GM12878 (cell line): Measurements from ENCODE around the gene SUSD1. TPM values are rescaled to one million over a fixed set of nuclear protein-coding genes. Genes with fewer than 3 reads are reported as not detected.
A peak's percentile ranks its signal among the peaks of the same experiment; 100 is the strongest.

ENCODE experiments used
- ATAC-seq: fragments of 200-7000 bp; cut with Tn5 transposase; 3 replicates; pipeline ENCODE4 v1.9.1; 2020; ENCODE audit warnings: mild to moderate bottlenecking, moderate library complexity
- BruUV-seq: library from RNA; stranded (reverse); fragments of 400-500 nt; replicated peaks from 2 replicates; lab custom pipeline; 2021; lab: Mats Ljungman, UMichigan
- CTCF ChIA-PET: fragments of 300-600 bp; sonication (Branson Sonifier 250); formaldehyde crosslinking; extraction: SDS; loops from one replicate; lab custom pipeline; 2021; ENCODE audit warnings: inconsistent platforms; lab: Yijun Ruan, JAX
- POLR2A ChIA-PET: fragments of 350-600 bp; formaldehyde crosslinking; extraction: SDS; loops from one replicate; lab custom pipeline; 2021; ENCODE audit warnings: inconsistent platforms; lab: Charles Lee
- RAD21 ChIA-PET: fragments of 300-600 bp; sonication (Branson Sonifier 250); formaldehyde crosslinking; loops from one replicate; lab custom pipeline; 2023; ENCODE audit warnings: antibody characterized with exemption; ENCODE audit not compliant: unreplicated experiment; lab: Charles Lee
- SMC1A ChIA-PET: fragments of 300-600 bp; sonication (Branson Sonifier 250); formaldehyde crosslinking; loops from one replicate; lab custom pipeline; 2023; ENCODE audit not compliant: unreplicated experiment, uncharacterized antibody; lab: Charles Lee
- DNase-seq: peaks from one replicate; pipeline ENCODE4 v3.0.0-alpha.2; 2011; ENCODE audit warnings: low read depth, low spot score
- FAIRE-seq: peaks from 3 replicates; lab custom pipeline; 2011; peaks lifted over from hg19 to GRCh38; lab: Jason Lieb, UNC
- H2AFZ ChIP-seq: 2 replicates; pipeline ENCODE4 v1.6.0; 2011; ENCODE audit warnings: low read depth, low read length, control low read depth; ENCODE audit not compliant: control insufficient read depth
- H3K27ac ChIP-seq: 2 replicates; pipeline ENCODE4 v1.5.1; 2011; ENCODE audit warnings: control low read depth; ENCODE audit not compliant: control insufficient read depth, insufficient read depth
- H3K27me3 ChIP-seq, 2 experiments: replicated peaks in 1 of 2; 2 replicates each; pipeline versions ENCODE4 v1.6.0 to v1.6.1; 2011; ENCODE audit warnings: low read length in 1 of 2; ENCODE audit not compliant: control insufficient read depth in 2 of 2, insufficient read depth in 2 of 2
- H3K36me3 ChIP-seq, 2 experiments: 2 replicates each; pipeline ENCODE4 v1.5.1; 2011; ENCODE audit warnings: low read length in 1 of 2; ENCODE audit not compliant: control insufficient read depth in 2 of 2, insufficient read depth in 2 of 2
- H3K4me1 ChIP-seq: 2 replicates; pipeline ENCODE4 v1.6.1; 2011; ENCODE audit warnings: mild to moderate bottlenecking, low read length, moderate library complexity, mixed read lengths; ENCODE audit not compliant: control insufficient read depth, insufficient read depth
- H3K4me2 ChIP-seq: 2 replicates; pipeline ENCODE4 v1.6.0; 2011; ENCODE audit warnings: control low read depth; ENCODE audit not compliant: control insufficient read depth, insufficient read depth
- H3K4me3 ChIP-seq: fragments of 200-600 bp; sonication (generic); 2 replicates; pipeline ENCODE4 v1.5.1; 2016
- H3K79me2 ChIP-seq: 2 replicates; pipeline ENCODE4 v1.6.0; 2011; ENCODE audit warnings: low read length; ENCODE audit not compliant: control insufficient read depth, insufficient read depth
- H3K9ac ChIP-seq: 2 replicates; pipeline ENCODE4 v1.8.0; 2011; ENCODE audit warnings: low read length, control low read depth, mixed read lengths; ENCODE audit not compliant: control insufficient read depth, insufficient read depth
- H3K9me3 ChIP-seq: replicated peaks from 3 replicates; pipeline ENCODE4 v1.5.1; 2011; ENCODE audit warnings: mild to moderate bottlenecking, low read length; ENCODE audit not compliant: control insufficient read depth, insufficient read depth
- H4K20me1 ChIP-seq: 2 replicates; pipeline ENCODE4 v1.6.0; 2011; ENCODE audit not compliant: control insufficient read depth, insufficient read depth
- CBX5 ChIP-seq: sonication (generic); IDR thresholded peaks from 2 replicates; pipeline ENCODE4 v1.6.1; 2016; ENCODE audit warnings: low read depth, moderate library complexity, mild to moderate bottlenecking, inconsistent platforms
- CEBPZ ChIP-seq: fragments of 150-350 bp; IDR thresholded peaks from 2 replicates; pipeline ENCODE4 v1.6.1; 2016; ENCODE audit warnings: low read depth, low read length
- EED ChIP-seq: sonication (generic); IDR thresholded peaks from 2 replicates; pipeline ENCODE4 v1.6.1; 2016; ENCODE audit warnings: antibody characterized with exemption, low read depth
- EP300 ChIP-seq, 2 experiments: fragments of 150-350 bp in 1 of 2; IDR thresholded peaks; 2 replicates each; pipeline ENCODE4 v1.6.1; 2011 to 2012; ENCODE audit warnings: low read depth in 2 of 2, low read length in 2 of 2, borderline replicate concordance in 1 of 2, improper control_type of control experiment in 1 of 2, inconsistent platforms in 1 of 2; ENCODE audit not compliant: control insufficient read depth in 1 of 2
- FOXM1 ChIP-seq: IDR thresholded peaks from 2 replicates; pipeline ENCODE4 v1.6.1; 2012; ENCODE audit warnings: low read depth, mild to moderate bottlenecking, inconsistent platforms, low read length, moderate library complexity
- HDAC2 ChIP-seq: fragments of 200-600 bp; sonication (generic); IDR thresholded peaks from 2 replicates; pipeline ENCODE4 v1.6.1; 2017
- MAX ChIP-seq: IDR thresholded peaks from 2 replicates; pipeline ENCODE4 v1.6.1; 2012; ENCODE audit warnings: low read depth, low read length, improper control_type of control experiment
- NFIC ChIP-seq: IDR thresholded peaks from 2 replicates; pipeline ENCODE4 v1.6.1; 2012; ENCODE audit warnings: low read depth, mild to moderate bottlenecking, inconsistent platforms, low read length, moderate library complexity
- NR2C1 ChIP-seq: fragments of 450-650 bp; IDR thresholded peaks from 2 replicates; pipeline ENCODE4 v1.6.1; 2017; ENCODE audit warnings: antibody characterized with exemption, mild to moderate bottlenecking, moderate library complexity
- PKNOX1 ChIP-seq: fragments of 450-650 bp; IDR thresholded peaks from 2 replicates; pipeline ENCODE4 v1.6.1; 2016; ENCODE audit warnings: mild to moderate bottlenecking
- POLR2AphosphoS2 ChIP-seq: IDR thresholded peaks from 2 replicates; pipeline ENCODE4 v1.6.1; 2011; ENCODE audit warnings: low read depth, mild to moderate bottlenecking, low read length, improper control_type of control experiment, moderate library complexity
- RELB ChIP-seq: fragments of 450-650 bp; IDR thresholded peaks from 2 replicates; pipeline ENCODE4 v1.6.1; 2017; ENCODE audit warnings: low read depth, mild to moderate bottlenecking, moderate library complexity
- RFX5 ChIP-seq: IDR thresholded peaks from 2 replicates; pipeline ENCODE4 v1.6.1; 2011; ENCODE audit warnings: low read depth, low read length, improper control_type of control experiment
- SKIL ChIP-seq: fragments of 450-650 bp; IDR thresholded peaks from 2 replicates; pipeline ENCODE4 v1.6.1; 2017; ENCODE audit warnings: mild to moderate bottlenecking, low read depth, inconsistent platforms; ENCODE audit not compliant: poor library complexity, severe bottlenecking
- TCF7 ChIP-seq: IDR thresholded peaks from 2 replicates; pipeline ENCODE4 v1.6.1; 2014; ENCODE audit warnings: antibody characterized with exemption, borderline replicate concordance
- WGBS: methylation state at CpG from one replicate; pipeline ENCODE4 v1.1.6; 2016; ENCODE audit warnings: low lambda C conversion rate; ENCODE audit not compliant: insufficient replicate concordance, insufficient coverage; ENCODE audit errors: missing lambda C conversion rate; 5-methylcytosine and 5-hydroxymethylcytosine counted together
- in situ Hi-C: fragments of 300-500 bp; cut with MboI; formaldehyde crosslinking; loops from 9 replicates; pipeline ENCODE4 v1.14.3; 2018; ENCODE audit warnings: mixed read lengths
- intact Hi-C: fragments of 100-400 bp; cut with micrococcal nuclease; formaldehyde crosslinking; loops from one replicate; pipeline ENCODE4 v1.14.2; 2022; ENCODE audit not compliant: unreplicated experiment
- polyA plus RNA-seq, 11 experiments: library from polyadenylated mRNA; depleted of rRNA in 4 of 11; unstranded in 6 of 11; stranded (reverse) in 5 of 11; fragments of >200 nt; fragmentation: Nextera tagmentation in 4 of 11; fragmentation: Illumina TruSeq in 1 of 11; extraction: Ambion mirVana in 4 of 11; extraction: Trizol in 1 of 11; gene quantifications; 1 replicate in 1 of 11; 2 replicates in 10 of 11; pipeline versions ENCODE4 v1.2.1 to v1.2.3, GENCODE V29; 2011 to 2016; ENCODE audit warnings: inconsistent platforms in 2 of 11, missing spikeins in 2 of 11, low read depth in 1 of 11
- total RNA-seq, 4 experiments: library from RNA; depleted of rRNA in 3 of 4; stranded (reverse); fragments of >200 nt in 3 of 4; fragmentation: Illumina TruSeq in 1 of 4; extraction: Trizol in 1 of 4; gene quantifications; 2 replicates each; pipeline versions ENCODE4 v1.2.1 to v1.2.3, GENCODE V29; 2013 to 2021

Gene SUSD1
- total and polyA plus RNA-seq, 10 of the 15 experiments (the other 5 are each of a cell fraction or from before 2014, with no cell fraction given) = 6.7 to 20.8 (median 13.2) TPM

GRCh38 chr9:111992523-111992922 lies 182.6 kb downstream of the SUSD1 start:
- in situ Hi-C loops (no loop called here), intact Hi-C loops (no loop called here)
- ChIA-PET POLR2A (interaction anchor here (0.5 to 13.2 kb wide), 14 partner anchors 9 to 83 kb away, joined by 3 to 158 read pairs (median 4); no protein-coding TSS in a partner anchor), RAD21 (interaction anchor here (0.5 to 5.6 kb wide), 19 partner anchors 8 to 96 kb away, joined by 3 to 164 read pairs (median 22); partner anchors contain the start of gene UGCG), SMC1A (interaction anchor here (0.7 to 14.9 kb wide), 20 partner anchors 10 to 91 kb away, joined by 3 to 313 read pairs (median 16); no protein-coding TSS in a partner anchor), CTCF (interaction anchor here (1.2 to 4.0 kb wide), 10 partner anchors 10 to 83 kb away, joined by 3 to 20 read pairs (median 7); no protein-coding TSS in a partner anchor)
- no peaks in the 10 kb centered on the region for H3K79me2 ChIP-seq
- H3K4me1 ChIP-seq = peaks cover 54% of the 10 kb centered on the region
- H3K36me3 ChIP-seq = no peaks in the 10 kb centered on the region
- no peaks in the 10 kb centered on the region for H4K20me1 ChIP-seq
- no TSS peak for BruUV-seq
- H3K4me2 ChIP-seq = peak overlapping the region; percentile 15
- H2AFZ ChIP-seq = peak overlapping the region; percentile 39; the same call in 1 of the 2 replicates
- 0% methylated on average over 2 of the region's 2 CpGs for WGBS
- peak; percentile 86 for ATAC-seq
- peak overlapping the region; percentile 34; the same call in 1 of the 2 replicates for H3K9ac ChIP-seq
- no peaks in the 10 kb centered on the region for H3K27me3 ChIP-seq
- DNase-seq = peak; percentile 77
- H3K27ac ChIP-seq = peak overlapping the region; percentile 89
- no peaks in the 10 kb centered on the region; the same call in 1 of the 3 replicates for H3K9me3 ChIP-seq
- H3K4me3 ChIP-seq = no peak overlapping the region
- peak; percentile 74 for FAIRE-seq
- no peak for TF ChIP-seq NR2C1
- peak; percentile 66; the same call in 1 of the 2 replicates for TF ChIP-seq RELB
- no peak for TF ChIP-seq MAX
- peak; percentile 60; the same call in 1 of the 2 replicates for TF ChIP-seq EED
- TF ChIP-seq EP300 (IDR thresholded peaks at IDR 0.05; ENCODE audit: borderline replicate concordance in 1 of 2, control insufficient read depth in 1 of 2, low read depth in 2 of 2, low read length in 2 of 2) = peak; percentile 43 to 69; a peak in 3 of 4 replicates
- no peak for TF ChIP-seq CBX5
- TF ChIP-seq POLR2AphosphoS2 = no peak
- TF ChIP-seq TCF7 = no peak
- no peak for TF ChIP-seq CEBPZ
- TF ChIP-seq PKNOX1 = peak; percentile 59
- TF ChIP-seq HDAC2 = no peak
- no peak for TF ChIP-seq FOXM1
- no peak for TF ChIP-seq RFX5
- peak; percentile 46 for TF ChIP-seq SKIL
- TF ChIP-seq NFIC = peak; percentile 38; the same call in 1 of the 2 replicates
